HEK293 (cell line): ENCODE data around the gene SLX9.

Experiments
- CTCF ChIA-PET: fragments of 350-600 bp; formaldehyde crosslinking; extraction: SDS; loops from one replicate; lab custom pipeline; 2021; ENCODE audit warnings: antibody characterized with exemption; lab: Yijun Ruan, JAX
- POLR2A ChIA-PET: fragments of 300-600 bp; formaldehyde crosslinking; extraction: SDS; loops from one replicate; lab custom pipeline; 2020; ENCODE audit warnings: antibody characterized with exemption, inconsistent platforms; lab: Yijun Ruan, JAX
- H3K27ac ChIP-seq: fragments of 200-500 bp; sonication (Bioruptor generic); 2 replicates; pipeline ENCODE4 v1.5.1; 2014; ENCODE audit warnings: low read depth, low read length, control low read depth, inconsistent platforms; ENCODE audit errors: extremely low read depth
- H3K36me3 ChIP-seq, 2 experiments: fragments of 200-500 bp in 1 of 2; sonication (Bioruptor generic) in 1 of 2; 1 replicate in 1 of 2; 2 replicates in 1 of 2; pipeline ENCODE4 v1.5.1; 2014 to 2017; ENCODE audit warnings: inconsistent platforms in 2 of 2, low read length in 2 of 2; ENCODE audit not compliant: control insufficient read depth in 2 of 2, insufficient read depth in 1 of 2
- H3K4me1 ChIP-seq: fragments of 200-500 bp; sonication (Bioruptor generic); 2 replicates; pipeline ENCODE4 v1.5.1; 2014; ENCODE audit warnings: mild to moderate bottlenecking, low read length, inconsistent platforms; ENCODE audit not compliant: control insufficient read depth, insufficient read depth
- H3K4me3 ChIP-seq: 2 replicates; pipeline ENCODE4 v1.5.1; 2011; ENCODE audit warnings: low read depth, mild to moderate bottlenecking, control low read depth, low read length, moderate library complexity
- H3K9me3 ChIP-seq: fragments of 200-500 bp; sonication (Bioruptor generic); 2 replicates; pipeline ENCODE4 v1.5.1; 2014; ENCODE audit warnings: low read depth, low read length, inconsistent platforms; ENCODE audit not compliant: control insufficient read depth, insufficient read depth
- KLF10 ChIP-seq: fragments of 450-650 bp; IDR thresholded peaks from 2 replicates; pipeline ENCODE4 v1.5.1; 2018; ENCODE audit warnings: missing biosample characterization, mild to moderate bottlenecking, missing genetic modification characterization
- KLF8 ChIP-seq: fragments of 450-650 bp; formaldehyde crosslinking; IDR thresholded peaks from 2 replicates; pipeline ENCODE4 v1.5.1; 2016; ENCODE audit warnings: missing biosample characterization, missing genetic modification characterization
- OSR2 ChIP-seq: fragments of 450-650 bp; formaldehyde crosslinking; IDR thresholded peaks from 2 replicates; pipeline ENCODE4 v1.5.1; 2016; ENCODE audit warnings: missing biosample characterization, missing genetic modification characterization
- OVOL3 ChIP-seq: fragments of 450-650 bp; formaldehyde crosslinking; IDR thresholded peaks from 2 replicates; pipeline ENCODE4 v1.5.1; 2016; ENCODE audit warnings: missing biosample characterization, missing genetic modification characterization
- SCRT2 ChIP-seq: fragments of 450-650 bp; formaldehyde crosslinking; IDR thresholded peaks from 2 replicates; pipeline ENCODE4 v1.5.1; 2016; ENCODE audit warnings: missing biosample characterization, missing genetic modification characterization
- TRIM28 ChIP-seq: IDR thresholded peaks from 2 replicates; pipeline ENCODE4 v1.6.1; 2011; ENCODE audit warnings: low read length, control low read depth, borderline replicate concordance
- ZBTB20 ChIP-seq: fragments of 450-650 bp; formaldehyde crosslinking; IDR thresholded peaks from 2 replicates; pipeline ENCODE4 v1.5.1; 2016; ENCODE audit warnings: missing biosample characterization, missing genetic modification characterization
- ZBTB7A ChIP-seq: fragments of 450-650 bp; formaldehyde crosslinking; IDR thresholded peaks from 2 replicates; pipeline ENCODE4 v1.5.1; 2016; ENCODE audit warnings: low read depth, missing biosample characterization, missing genetic modification characterization
- ZFP41 ChIP-seq: fragments of 450-650 bp; formaldehyde crosslinking; IDR thresholded peaks from 2 replicates; pipeline ENCODE4 v1.5.1; 2016; ENCODE audit warnings: missing biosample characterization, missing genetic modification characterization, borderline replicate concordance
- ZNF157 ChIP-seq: fragments of 450-650 bp; formaldehyde crosslinking; IDR thresholded peaks from 2 replicates; pipeline ENCODE4 v1.5.1; 2016; ENCODE audit warnings: missing biosample characterization, missing genetic modification characterization
- ZNF24 ChIP-seq: fragments of 450-650 bp; formaldehyde crosslinking; IDR thresholded peaks from 2 replicates; pipeline ENCODE4 v1.5.1; 2016; ENCODE audit warnings: missing biosample characterization, missing genetic modification characterization
- ZNF37A ChIP-seq: fragments of 450-650 bp; IDR thresholded peaks from 2 replicates; pipeline ENCODE4 v1.5.1; 2018; ENCODE audit warnings: missing biosample characterization, missing genetic modification characterization
- ZNF596 ChIP-seq: fragments of 450-650 bp; IDR thresholded peaks from 2 replicates; pipeline ENCODE4 v1.5.0; 2018; ENCODE audit warnings: missing biosample characterization, mild to moderate bottlenecking, missing genetic modification characterization, moderate library complexity
- ZNF600 ChIP-seq: fragments of 450-650 bp; formaldehyde crosslinking; IDR thresholded peaks from 2 replicates; pipeline ENCODE4 v1.5.1; 2016; ENCODE audit warnings: missing biosample characterization, missing genetic modification characterization
- ZNF610 ChIP-seq: fragments of 450-650 bp; formaldehyde crosslinking; IDR thresholded peaks from 2 replicates; pipeline ENCODE4 v1.5.1; 2016; ENCODE audit warnings: missing biosample characterization, missing genetic modification characterization, borderline replicate concordance
- ZNF654 ChIP-seq: fragments of 450-650 bp; formaldehyde crosslinking; IDR thresholded peaks from 2 replicates; pipeline ENCODE4 v1.5.1; 2016; ENCODE audit warnings: low read depth, missing biosample characterization, missing genetic modification characterization
- TF ChIP-seq, protein P1 (sequence below): fragments of 450-650 bp; formaldehyde crosslinking; IDR thresholded peaks from 2 replicates; pipeline ENCODE4 v1.5.1; 2017; ENCODE audit warnings: missing biosample characterization, missing genetic modification characterization
- TF ChIP-seq, protein P2 (sequence below): fragments of 450-650 bp; formaldehyde crosslinking; IDR thresholded peaks from 2 replicates; pipeline ENCODE4 v1.5.1; 2017; ENCODE audit warnings: missing biosample characterization, missing genetic modification characterization
- TF ChIP-seq, protein P3 (sequence below): fragments of 450-650 bp; IDR thresholded peaks from 2 replicates; pipeline ENCODE4 v1.5.1; 2018; ENCODE audit warnings: missing biosample characterization, mild to moderate bottlenecking, missing genetic modification characterization
- TF ChIP-seq, protein P4 (sequence below): fragments of 450-650 bp; formaldehyde crosslinking; IDR thresholded peaks from 2 replicates; pipeline ENCODE4 v1.5.1; 2016; ENCODE audit warnings: missing biosample characterization, missing genetic modification characterization

SLX9 gene

DNA sequence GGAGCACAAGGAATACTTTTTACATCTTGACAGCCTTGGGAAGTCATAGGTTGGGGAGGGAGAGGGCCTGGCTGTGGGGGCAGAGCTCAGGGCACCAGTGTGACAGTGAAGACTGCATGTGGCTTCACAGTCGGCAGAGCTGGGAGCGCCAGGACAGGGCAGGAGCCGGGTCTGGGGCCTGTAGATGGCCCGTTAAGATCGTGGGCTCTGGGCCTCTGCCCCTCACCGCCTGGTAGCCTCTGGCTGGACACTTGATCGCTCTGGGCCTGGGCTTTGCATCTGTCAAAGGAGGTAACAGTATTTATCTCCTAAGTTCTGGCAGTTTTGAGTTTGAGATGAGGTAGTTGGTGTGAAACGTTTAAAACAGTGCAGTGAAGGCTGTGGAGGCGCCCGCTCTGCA, 4.8 kb downstream of the SLX9 start:
- ChIA-PET CTCF (interaction anchor here (2.9 to 15.2 kb wide), 2 partner anchors 184 to 194 kb away, joined by 18 to 333 read pairs; no protein-coding TSS in a partner anchor), POLR2A (interaction anchor here (1.4 kb wide), 1 partner anchor 71 kb away, joined by 4 read pairs; the partner anchor contains the start of gene PTTG1IP)
- TF ChIP-seq KLF10 (tag by site-specific recombination), result no peak
- TF ChIP-seq ZNF596 (tag by site-specific recombination), result no peak
- TF ChIP-seq ZNF654 (tag by site-specific recombination), result no peak
- TF ChIP-seq, protein P1, sequence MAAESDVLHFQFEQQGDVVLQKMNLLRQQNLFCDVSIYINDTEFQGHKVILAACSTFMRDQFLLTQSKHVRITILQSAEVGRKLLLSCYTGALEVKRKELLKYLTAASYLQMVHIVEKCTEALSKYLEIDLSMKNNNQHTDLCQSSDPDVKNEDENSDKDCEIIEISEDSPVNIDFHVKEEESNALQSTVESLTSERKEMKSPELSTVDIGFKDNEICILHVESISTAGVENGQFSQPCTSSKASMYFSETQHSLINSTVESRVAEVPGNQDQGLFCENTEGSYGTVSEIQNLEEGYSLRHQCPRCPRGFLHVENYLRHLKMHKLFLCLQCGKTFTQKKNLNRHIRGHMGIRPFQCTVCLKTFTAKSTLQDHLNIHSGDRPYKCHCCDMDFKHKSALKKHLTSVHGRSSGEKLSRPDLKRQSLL (tag by site-specific recombination), result no peak
- TF ChIP-seq, protein P2, sequence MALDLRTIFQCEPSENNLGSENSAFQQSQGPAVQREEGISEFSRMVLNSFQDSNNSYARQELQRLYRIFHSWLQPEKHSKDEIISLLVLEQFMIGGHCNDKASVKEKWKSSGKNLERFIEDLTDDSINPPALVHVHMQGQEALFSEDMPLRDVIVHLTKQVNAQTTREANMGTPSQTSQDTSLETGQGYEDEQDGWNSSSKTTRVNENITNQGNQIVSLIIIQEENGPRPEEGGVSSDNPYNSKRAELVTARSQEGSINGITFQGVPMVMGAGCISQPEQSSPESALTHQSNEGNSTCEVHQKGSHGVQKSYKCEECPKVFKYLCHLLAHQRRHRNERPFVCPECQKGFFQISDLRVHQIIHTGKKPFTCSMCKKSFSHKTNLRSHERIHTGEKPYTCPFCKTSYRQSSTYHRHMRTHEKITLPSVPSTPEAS (tag by site-specific recombination), result no peak
- no peak for TF ChIP-seq ZFP41 (tag by site-specific recombination)
- no peak for TF ChIP-seq ZNF610 (tag by site-specific recombination)
- no peak for TF ChIP-seq TRIM28
- no peak for TF ChIP-seq ZBTB7A
- no peak for TF ChIP-seq ZBTB20
- Histone ChIP-seq H3K9me3 (no peaks in the 10 kb centered on the region), H3K27ac (no peak overlapping the region), H3K4me3 (no peak overlapping the region), H3K4me1 (peaks cover 7% of the 10 kb centered on the region; the same call in 1 of the 2 replicates), H3K36me3 (peaks cover 3 to 66% of the 10 kb centered on the region in 2 experiments; a peak in 2 of 3 replicates)

DNA sequence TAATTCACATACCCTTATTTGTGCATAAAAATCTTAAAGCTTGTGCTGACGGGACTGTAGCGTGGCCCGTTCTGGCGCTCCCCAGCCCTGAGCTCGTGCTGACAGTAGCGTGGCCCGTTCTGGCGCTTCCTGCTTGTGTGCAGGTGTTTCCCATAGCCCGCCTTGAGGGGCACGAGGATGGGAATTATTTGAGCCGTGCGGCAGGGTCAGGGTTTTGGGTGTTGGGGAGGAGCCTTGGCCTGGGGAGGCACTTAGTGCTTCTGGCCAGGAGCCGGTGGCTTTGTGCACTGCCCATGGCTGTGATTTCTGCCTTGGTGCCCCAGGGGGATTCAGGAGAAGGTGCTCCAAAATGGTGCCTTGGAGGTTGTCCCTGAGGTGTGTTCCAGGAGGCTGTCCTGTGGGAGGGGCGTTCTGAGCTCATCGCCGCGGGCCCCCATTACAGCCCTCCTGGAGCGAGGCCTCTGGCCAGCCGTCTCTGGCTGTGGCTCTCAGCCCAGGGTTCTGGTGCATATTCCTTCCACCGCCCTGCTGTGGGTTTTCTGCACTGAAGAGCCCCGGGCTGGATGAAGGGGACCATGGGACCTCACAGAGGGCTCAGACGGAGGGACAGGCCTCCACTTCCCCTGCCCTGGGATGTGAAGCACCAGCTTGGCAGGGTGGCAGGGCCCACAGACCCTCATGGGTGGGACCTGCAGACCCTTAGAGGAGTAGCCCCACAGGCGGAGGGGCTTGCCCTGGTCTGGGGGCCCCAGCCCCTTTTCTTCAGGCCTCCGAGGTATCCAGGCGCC, 6.6 kb downstream of the SLX9 start:
- Histone ChIP-seq H3K4me1 (peaks cover 1% of the 10 kb centered on the region; the same call in 1 of the 2 replicates), H3K9me3 (no peaks in the 10 kb centered on the region), H3K36me3 (peaks cover 3 to 78% of the 10 kb centered on the region in 2 experiments; a peak in 2 of 3 replicates), H3K4me3 (no peak overlapping the region), H3K27ac (no peak overlapping the region)
- ChIA-PET CTCF (interaction anchor here (0.6 to 15.2 kb wide), 5 partner anchors 173 to 227 kb away, joined by 3 to 333 read pairs (median 18); no protein-coding TSS in a partner anchor), POLR2A (no interaction called here)
- peak; percentile 67 for TF ChIP-seq ZNF600
- TF ChIP-seq, protein P3, sequence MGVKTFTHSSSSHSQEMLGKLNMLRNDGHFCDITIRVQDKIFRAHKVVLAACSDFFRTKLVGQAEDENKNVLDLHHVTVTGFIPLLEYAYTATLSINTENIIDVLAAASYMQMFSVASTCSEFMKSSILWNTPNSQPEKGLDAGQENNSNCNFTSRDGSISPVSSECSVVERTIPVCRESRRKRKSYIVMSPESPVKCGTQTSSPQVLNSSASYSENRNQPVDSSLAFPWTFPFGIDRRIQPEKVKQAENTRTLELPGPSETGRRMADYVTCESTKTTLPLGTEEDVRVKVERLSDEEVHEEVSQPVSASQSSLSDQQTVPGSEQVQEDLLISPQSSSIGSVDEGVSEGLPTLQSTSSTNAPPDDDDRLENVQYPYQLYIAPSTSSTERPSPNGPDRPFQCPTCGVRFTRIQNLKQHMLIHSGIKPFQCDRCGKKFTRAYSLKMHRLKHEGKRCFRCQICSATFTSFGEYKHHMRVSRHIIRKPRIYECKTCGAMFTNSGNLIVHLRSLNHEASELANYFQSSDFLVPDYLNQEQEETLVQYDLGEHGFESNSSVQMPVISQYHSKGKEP (tag by site-specific recombination), result no peak
- TF ChIP-seq ZNF157 (tag by site-specific recombination), result no peak
- no peak for TF ChIP-seq KLF8
- no peak for TF ChIP-seq ZNF37A (tag by site-specific recombination)
- no peak for TF ChIP-seq SCRT2 (tag by site-specific recombination)
- TF ChIP-seq ZNF24, result no peak
- TF ChIP-seq OSR2 (tag by site-specific recombination), result no peak
- TF ChIP-seq, protein P4, sequence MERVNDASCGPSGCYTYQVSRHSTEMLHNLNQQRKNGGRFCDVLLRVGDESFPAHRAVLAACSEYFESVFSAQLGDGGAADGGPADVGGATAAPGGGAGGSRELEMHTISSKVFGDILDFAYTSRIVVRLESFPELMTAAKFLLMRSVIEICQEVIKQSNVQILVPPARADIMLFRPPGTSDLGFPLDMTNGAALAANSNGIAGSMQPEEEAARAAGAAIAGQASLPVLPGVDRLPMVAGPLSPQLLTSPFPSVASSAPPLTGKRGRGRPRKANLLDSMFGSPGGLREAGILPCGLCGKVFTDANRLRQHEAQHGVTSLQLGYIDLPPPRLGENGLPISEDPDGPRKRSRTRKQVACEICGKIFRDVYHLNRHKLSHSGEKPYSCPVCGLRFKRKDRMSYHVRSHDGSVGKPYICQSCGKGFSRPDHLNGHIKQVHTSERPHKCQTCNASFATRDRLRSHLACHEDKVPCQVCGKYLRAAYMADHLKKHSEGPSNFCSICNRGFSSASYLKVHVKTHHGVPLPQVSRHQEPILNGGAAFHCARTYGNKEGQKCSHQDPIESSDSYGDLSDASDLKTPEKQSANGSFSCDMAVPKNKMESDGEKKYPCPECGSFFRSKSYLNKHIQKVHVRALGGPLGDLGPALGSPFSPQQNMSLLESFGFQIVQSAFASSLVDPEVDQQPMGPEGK (tag by site-specific recombination), result 0 out of 2 replicates have a peak, but pooled peaks have one; percentile 10
- TF ChIP-seq OVOL3 (tag by site-specific recombination), result no peak
- TF ChIP-seq ZFP41 (tag by site-specific recombination), result no peak
